SK-N-SH treated with all-trans-retinoic acid at 6 μM for 48 hours (cell line): ENCODE results near the gene RNF126.

Source experiments
- ARNTL ChIP-seq: fragments of 450-650 bp; formaldehyde crosslinking; IDR thresholded peaks from 2 replicates; pipeline ENCODE4 v1.5.0; 2020; ENCODE audit warnings: low read depth, mild to moderate bottlenecking, moderate library complexity, borderline replicate concordance
- ESRRG ChIP-seq: fragments of 250-450 bp; sonication (Bioruptor Pico); IDR thresholded peaks from 2 replicates; pipeline ENCODE4 v1.6.1; 2021; ENCODE audit warnings: mild to moderate bottlenecking
- OSR1 ChIP-seq: fragments of 250-450 bp; sonication (Bioruptor Pico); IDR thresholded peaks from 2 replicates; pipeline ENCODE4 v1.8.0; 2022; ENCODE audit warnings: moderate library complexity, mild to moderate bottlenecking, inconsistent platforms
- PPARA ChIP-seq: fragments of 250-450 bp; sonication (Bioruptor Pico); IDR thresholded peaks from 2 replicates; pipeline ENCODE4 v1.5.0; 2020; ENCODE audit warnings: mild to moderate bottlenecking, borderline replicate concordance
- RARB ChIP-seq: fragments of 250-450 bp; sonication (Bioruptor Pico); IDR thresholded peaks from 2 replicates; pipeline ENCODE4 v1.8.0; 2021; ENCODE audit warnings: mild to moderate bottlenecking, moderate library complexity
- ZNF565 ChIP-seq: fragments of 450-650 bp; formaldehyde crosslinking; conservative IDR thresholded peaks from 2 replicates; pipeline ENCODE4 v1.5.0; 2020; ENCODE audit warnings: low read depth, mild to moderate bottlenecking, moderate library complexity
- TF ChIP-seq, protein P1 (sequence below): fragments of 250-450 bp; sonication (Bioruptor Pico); IDR thresholded peaks from 2 replicates; pipeline ENCODE4 v1.8.0; 2020; ENCODE audit warnings: mild to moderate bottlenecking, moderate library complexity, borderline replicate concordance
- TF ChIP-seq, protein P2 (sequence below): fragments of 250-450 bp; sonication (Bioruptor Pico); IDR thresholded peaks from 2 replicates; pipeline ENCODE4 v1.5.1; 2021; ENCODE audit warnings: mild to moderate bottlenecking, moderate library complexity

GRCh38 chr19:621819-622218, 41.2 kb downstream of the RNF126 start:
- TF ChIP-seq ESRRG (CRISPR knock-in tag) (no peak), PPARA (CRISPR knock-in tag) (no peak), RARB (no peak), OSR1 (CRISPR knock-in tag) (no peak), ZNF565 (CRISPR knock-in tag) (no peak), ARNTL (no peak)
- TF ChIP-seq, protein P1, sequence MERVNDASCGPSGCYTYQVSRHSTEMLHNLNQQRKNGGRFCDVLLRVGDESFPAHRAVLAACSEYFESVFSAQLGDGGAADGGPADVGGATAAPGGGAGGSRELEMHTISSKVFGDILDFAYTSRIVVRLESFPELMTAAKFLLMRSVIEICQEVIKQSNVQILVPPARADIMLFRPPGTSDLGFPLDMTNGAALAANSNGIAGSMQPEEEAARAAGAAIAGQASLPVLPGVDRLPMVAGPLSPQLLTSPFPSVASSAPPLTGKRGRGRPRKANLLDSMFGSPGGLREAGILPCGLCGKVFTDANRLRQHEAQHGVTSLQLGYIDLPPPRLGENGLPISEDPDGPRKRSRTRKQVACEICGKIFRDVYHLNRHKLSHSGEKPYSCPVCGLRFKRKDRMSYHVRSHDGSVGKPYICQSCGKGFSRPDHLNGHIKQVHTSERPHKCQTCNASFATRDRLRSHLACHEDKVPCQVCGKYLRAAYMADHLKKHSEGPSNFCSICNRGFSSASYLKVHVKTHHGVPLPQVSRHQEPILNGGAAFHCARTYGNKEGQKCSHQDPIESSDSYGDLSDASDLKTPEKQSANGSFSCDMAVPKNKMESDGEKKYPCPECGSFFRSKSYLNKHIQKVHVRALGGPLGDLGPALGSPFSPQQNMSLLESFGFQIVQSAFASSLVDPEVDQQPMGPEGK (CRISPR knock-in tag), result no peak
- TF ChIP-seq, protein P2, sequence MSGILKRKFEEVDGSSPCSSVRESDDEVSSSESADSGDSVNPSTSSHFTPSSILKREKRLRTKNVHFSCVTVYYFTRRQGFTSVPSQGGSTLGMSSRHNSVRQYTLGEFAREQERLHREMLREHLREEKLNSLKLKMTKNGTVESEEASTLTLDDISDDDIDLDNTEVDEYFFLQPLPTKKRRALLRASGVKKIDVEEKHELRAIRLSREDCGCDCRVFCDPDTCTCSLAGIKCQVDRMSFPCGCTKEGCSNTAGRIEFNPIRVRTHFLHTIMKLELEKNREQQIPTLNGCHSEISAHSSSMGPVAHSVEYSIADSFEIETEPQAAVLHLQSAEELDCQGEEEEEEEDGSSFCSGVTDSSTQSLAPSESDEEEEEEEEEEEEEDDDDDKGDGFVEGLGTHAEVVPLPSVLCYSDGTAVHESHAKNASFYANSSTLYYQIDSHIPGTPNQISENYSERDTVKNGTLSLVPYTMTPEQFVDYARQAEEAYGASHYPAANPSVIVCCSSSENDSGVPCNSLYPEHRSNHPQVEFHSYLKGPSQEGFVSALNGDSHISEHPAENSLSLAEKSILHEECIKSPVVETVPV (CRISPR knock-in tag), result no peak
